AG04450 (cell line): ENCODE results near the gene SLC16A2. TPM values are rescaled to one million over a fixed set of nuclear protein-coding genes. Genes with fewer than 3 reads are reported as not detected.
"Not testable (repeated sequence)": the region's sequence is repeated elsewhere in the genome, so short reads cannot be mapped to it uniquely, and the experiment has no call there.

Experiments used
- CTCF ChIA-PET: fragments of 300-600, 350-600 bp; formaldehyde crosslinking; extraction: SDS; loops from one replicate; lab custom pipeline; 2022; ENCODE audit warnings: antibody characterized with exemption, inconsistent platforms; lab: Charles Lee
- POLR2A ChIA-PET: fragments of 350-600 bp; formaldehyde crosslinking; extraction: SDS; loops from one replicate; lab custom pipeline; 2021; ENCODE audit warnings: antibody characterized with exemption, inconsistent platforms; lab: Yijun Ruan, JAX
- DNase-seq: peaks from one replicate; pipeline ENCODE4 v3.0.0-alpha.2; 2011; ENCODE audit warnings: low read depth, low spot score
- H3K27ac ChIP-seq: one replicate; pipeline ENCODE4 v1.5.1; 2012; ENCODE audit warnings: low read depth, low read length, control low read depth
- H3K27me3 ChIP-seq: one replicate; pipeline ENCODE4 v1.6.0; 2012; ENCODE audit warnings: low read length; ENCODE audit not compliant: control insufficient read depth, insufficient read depth
- H3K4me3 ChIP-seq: 2 replicates; pipeline ENCODE4 v1.5.1; 2011; ENCODE audit warnings: mild to moderate bottlenecking, low read depth, low read length, control low read depth
- H3K9me3 ChIP-seq: 2 replicates; pipeline ENCODE4 v1.5.1; 2012; ENCODE audit warnings: low read length; ENCODE audit not compliant: control insufficient read depth, insufficient read depth
- CTCF ChIP-seq: IDR thresholded peaks from 2 replicates; pipeline ENCODE4 v1.5.1; 2011; ENCODE audit warnings: low read depth, low read length, control low read depth, inconsistent platforms
- polyA plus RNA-seq: library from polyadenylated mRNA; depleted of rRNA; stranded (reverse); fragments of >200 nt; gene quantifications from 2 replicates; pipeline ENCODE4 v1.2.3, GENCODE V29; 2011

Gene SLC16A2
- polyA plus RNA-seq, 1 experiment: 42.6 TPM

DNA sequence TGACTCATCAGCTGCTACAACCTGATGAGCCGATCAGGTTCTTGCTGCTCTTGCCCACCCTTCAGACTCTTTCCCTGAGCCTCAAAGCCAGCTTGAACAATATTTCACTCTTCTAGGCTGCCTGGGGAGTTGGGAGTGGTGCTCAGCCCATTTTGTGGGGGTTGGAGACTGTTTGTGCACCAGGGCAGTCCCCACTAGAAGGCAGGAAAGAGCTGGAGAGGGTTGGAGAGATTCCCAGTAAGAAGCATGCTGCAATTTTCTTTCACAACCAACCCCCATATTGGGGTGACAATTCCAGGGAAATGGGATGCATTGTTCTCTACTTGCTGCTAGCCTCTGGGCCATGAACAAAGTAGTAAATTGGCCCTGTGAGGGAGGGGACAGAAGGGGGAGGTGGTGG is 44.1 kb downstream of the SLC16A2 start:
- no peak for DNase-seq
- Histone ChIP-seq H3K9me3 (no peaks in the 10 kb centered on the region), H3K27ac (no peak overlapping the region), H3K27me3 (no peaks in the 10 kb centered on the region), H3K4me3 (no peak overlapping the region)
- POLR2A ChIA-PET: no interaction called here
- CTCF ChIA-PET: interaction anchor here (0.5 kb wide), 1 partner anchor 12 kb away, joined by 4 read pairs; no protein-coding TSS in a partner anchor
- TF ChIP-seq CTCF: peak; percentile 23

DNA sequence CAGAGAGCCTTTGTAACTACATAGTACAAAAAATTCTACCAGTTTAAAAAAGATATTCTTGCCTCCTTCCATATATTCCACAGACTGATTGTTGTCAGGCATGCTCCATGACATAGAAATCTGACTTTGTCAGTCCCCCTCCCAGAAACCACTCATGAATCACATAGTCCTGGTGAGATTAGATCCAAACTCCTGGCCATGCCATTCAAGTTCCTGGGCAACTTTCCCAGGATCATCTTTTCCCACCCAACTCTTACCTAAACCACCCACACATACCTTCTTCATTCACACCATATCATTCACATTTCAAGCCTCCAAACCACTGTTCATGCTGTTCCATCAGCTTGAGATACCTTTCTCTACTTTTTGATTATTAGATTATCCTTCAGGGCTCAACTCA is 46.4 kb downstream of the SLC16A2 start:
- no peak for TF ChIP-seq CTCF
- no peak for DNase-seq
- ChIA-PET CTCF (no interaction called here), POLR2A (no interaction called here)
- Histone ChIP-seq H3K4me3 (no peak overlapping the region), H3K27ac (no peak overlapping the region), H3K27me3 (no peaks in the 10 kb centered on the region), H3K9me3 (no peaks in the 10 kb centered on the region)

GRCh38 chrX:74473116-74473515 is 51.8 kb downstream of the SLC16A2 start:
- CTCF ChIA-PET, H3K27ac ChIP-seq, DNase-seq, POLR2A ChIA-PET, H3K27me3 ChIP-seq, H3K4me3 ChIP-seq, H3K9me3 ChIP-seq: not testable (repeated sequence)

DNA sequence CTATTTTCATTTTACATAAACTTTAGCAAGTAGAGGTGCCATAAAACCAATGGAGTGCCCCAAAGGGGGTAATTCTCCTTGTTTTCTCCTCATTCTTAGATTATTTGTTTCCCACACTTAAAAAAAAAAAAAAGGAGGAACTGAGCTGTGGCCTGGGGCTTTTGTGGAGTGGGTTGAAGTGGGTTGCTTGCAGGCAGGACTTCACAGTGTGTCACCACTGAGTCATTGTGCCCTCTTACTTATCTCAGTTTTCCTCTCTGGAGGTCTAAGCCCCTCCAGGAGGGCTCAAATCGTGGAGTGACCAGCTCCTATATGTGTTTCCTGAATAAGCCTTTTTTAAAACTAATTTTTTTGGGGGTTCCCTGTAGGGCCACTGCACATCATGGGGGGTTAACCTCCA is 69.0 kb downstream of the SLC16A2 start:
- H3K9me3 ChIP-seq: no peaks in the 10 kb centered on the region
- H3K4me3 ChIP-seq: no peak overlapping the region
- CTCF ChIA-PET: no interaction called here
- no peak overlapping the region for H3K27ac ChIP-seq
- POLR2A ChIA-PET: no interaction called here
- TF ChIP-seq CTCF: no peak
- no peaks in the 10 kb centered on the region for H3K27me3 ChIP-seq
- no peak for DNase-seq

DNA sequence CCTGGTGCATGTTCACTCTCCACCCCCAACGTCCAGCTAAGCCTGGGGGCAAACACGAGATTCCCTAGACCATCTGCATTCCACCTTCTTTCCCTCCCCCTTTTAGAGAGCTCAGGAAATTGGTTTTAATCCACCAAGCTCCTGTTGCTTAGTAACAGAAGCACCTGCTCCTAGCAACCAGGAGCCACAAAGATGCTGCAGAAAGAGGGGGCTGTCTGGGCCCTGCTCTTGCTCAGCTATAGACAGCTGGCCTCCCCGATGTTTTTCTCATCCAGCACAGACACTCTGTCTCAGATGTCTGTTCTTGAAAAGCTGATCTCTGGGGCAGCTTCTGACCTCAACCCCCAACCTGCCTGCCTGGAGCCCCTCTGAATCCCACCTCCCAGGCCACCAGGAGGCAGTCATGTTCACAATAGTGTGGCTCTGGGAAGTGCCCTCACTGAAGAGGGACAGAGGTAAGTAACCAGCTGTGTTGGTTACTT is 71.5 kb downstream of the SLC16A2 start:
- POLR2A ChIA-PET: no interaction called here
- no peaks in the 10 kb centered on the region for H3K9me3 ChIP-seq
- TF ChIP-seq CTCF: 0 out of 2 replicates have a peak, but pooled peaks have one; percentile 7
- H3K27ac ChIP-seq: no peak overlapping the region
- no peak for DNase-seq
- CTCF ChIA-PET: interaction anchor here (1.1 kb wide), 1 partner anchor 38 kb away, joined by 3 read pairs; no protein-coding TSS in a partner anchor
- H3K4me3 ChIP-seq: no peak overlapping the region
- H3K27me3 ChIP-seq: no peaks in the 10 kb centered on the region
